ENCODE data around the gene PCSK2.

The PCSK2 gene

GRCh38 chr20:17452441-17452840, 225.6 kb downstream of the PCSK2 start:
- DNase-seq, result no peak

GRCh38 chr20:17453592-17453991, 226.8 kb downstream of the PCSK2 start:
- no peak for DNase-seq

- no peak for DNase-seq
Measured at GRCh38 chr20:17456279-17456678, 229.4 kb downstream of the PCSK2 start.

DNA sequence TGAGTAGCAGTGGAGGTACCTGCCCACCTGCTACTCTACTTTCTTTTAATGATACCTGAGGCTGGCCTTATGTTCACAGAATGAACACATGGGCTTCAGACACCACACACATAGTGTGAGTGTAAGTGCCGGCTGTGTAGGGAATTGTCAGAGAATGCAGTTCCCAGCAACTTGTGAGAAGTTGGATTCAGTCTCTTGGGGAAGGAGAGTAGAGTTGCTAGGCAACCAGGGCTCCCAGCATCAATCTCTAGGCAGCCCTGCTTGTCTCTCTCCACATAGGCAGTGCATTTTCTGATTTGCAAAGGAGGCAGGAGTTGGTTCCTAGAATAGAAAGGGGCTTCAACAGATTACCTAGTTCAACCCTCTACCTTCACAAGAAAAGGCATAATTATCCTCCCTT, 230.2 kb downstream of the PCSK2 start:
- DNase-seq, result no peak

DNA sequence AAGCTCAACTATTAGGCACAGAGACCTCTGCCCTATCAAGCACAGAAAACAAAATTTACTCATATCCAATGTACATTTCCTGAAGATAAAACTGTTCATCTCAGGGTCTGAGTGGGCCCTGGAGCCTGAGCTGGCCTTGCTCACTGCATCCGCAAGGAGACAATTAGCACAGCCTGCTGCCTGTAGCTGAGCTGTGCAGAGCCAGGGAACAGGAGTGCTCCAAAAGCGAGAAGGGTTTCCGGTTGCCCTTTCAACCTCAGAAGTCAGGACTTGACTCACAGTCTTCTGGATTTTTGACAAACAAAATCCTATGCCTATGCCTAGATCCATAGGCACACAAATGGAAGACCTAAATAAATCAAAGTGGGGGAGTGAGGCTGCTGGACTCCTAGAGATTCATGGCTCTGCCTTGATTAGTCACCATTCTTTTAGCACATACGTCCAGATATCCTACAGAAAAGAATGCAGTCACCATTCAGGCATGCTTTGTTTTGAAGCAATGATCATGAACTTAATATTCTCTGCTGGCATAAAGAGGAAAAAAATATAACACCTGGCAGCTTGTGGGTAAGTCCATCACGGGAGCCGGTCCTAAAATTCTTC, 230.8 kb downstream of the PCSK2 start:
- DNase-seq, result no peak

DNA sequence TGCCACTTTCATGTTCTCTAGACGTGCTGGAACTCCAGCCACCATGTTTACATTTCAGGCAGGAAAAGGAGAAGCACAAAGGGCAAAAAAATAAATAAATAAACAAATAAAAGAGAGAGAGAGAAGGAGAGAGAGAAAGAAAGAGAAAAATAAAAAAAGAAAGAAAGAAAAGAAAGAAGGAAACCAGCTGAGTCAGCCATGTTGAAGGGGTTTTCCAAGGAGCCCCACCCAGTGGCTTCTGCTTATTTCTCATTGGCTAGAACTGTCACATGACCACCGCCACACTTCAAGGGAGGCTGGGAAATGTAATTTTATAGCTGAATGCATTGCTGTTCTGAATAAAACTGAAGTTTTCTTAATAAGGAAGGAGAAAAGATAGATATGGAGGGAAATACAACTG, 233.3 kb downstream of the PCSK2 start:
- no peak for DNase-seq

GRCh38 chr20:17461941-17462340, 235.1 kb downstream of the PCSK2 start:
- no peak for DNase-seq

- no peak for DNase-seq
Measured at GRCh38 chr20:17463711-17464110, 236.9 kb downstream of the PCSK2 start.

DNA sequence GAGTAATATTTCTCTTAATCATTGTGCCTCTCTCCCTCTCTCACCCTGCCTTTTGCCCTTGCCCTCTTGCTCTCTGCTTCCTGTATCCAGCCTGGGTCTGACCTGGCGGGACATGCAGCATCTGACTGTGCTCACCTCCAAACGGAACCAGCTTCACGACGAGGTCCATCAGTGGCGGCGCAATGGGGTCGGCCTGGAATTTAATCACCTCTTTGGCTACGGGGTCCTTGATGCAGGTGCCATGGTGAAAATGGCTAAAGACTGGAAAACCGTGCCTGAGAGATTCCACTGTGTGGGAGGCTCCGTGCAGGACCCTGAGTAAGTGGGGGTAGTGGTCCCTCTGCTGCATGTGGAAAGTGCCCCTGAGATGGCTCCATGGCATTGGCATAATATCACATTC, 238.4 kb downstream of the PCSK2 start:
- no peak for DNase-seq

- DNase-seq, result no peak
Measured at GRCh38 chr20:17466641-17467040, 239.8 kb downstream of the PCSK2 start.

- DNase-seq, result no peak
Measured at GRCh38 chr20:17467120-17467655, 240.3 kb downstream of the PCSK2 start.

DNA sequence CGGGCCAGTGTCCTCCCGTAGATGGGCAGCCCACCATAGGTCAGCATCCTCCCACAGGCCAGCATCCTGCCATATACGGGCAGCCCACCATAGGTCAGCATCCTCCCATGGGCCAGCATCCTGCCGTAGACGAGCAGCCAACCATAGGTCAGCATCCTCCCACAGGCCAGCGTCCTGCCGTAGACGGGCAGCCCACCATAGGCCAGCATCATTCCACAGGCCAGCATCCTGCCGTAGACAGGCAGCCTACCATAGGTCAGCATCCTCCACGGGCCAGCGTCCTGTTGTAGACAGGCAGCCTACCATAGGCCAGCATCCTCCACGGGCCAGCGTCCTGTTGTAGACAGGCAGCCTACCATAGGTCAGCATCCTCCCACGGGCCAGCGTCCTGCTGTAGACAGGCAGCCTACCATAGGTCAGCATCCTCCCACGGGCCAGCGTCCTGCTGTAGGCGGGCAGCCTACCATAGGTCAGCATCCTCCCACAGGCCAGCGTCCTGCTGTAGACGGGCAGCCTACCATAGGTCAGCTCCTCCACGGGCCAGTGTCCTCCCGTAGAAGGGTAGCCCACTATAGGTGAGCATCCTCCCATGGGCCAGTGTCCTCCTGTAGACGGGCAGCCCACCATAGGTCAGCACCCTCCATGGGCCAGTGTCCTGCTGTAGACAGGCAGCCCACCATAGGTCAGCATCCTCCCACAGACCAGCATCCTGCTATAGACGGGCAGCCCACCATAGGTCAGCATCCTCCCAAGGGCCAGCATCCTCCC, 241.4 kb downstream of the PCSK2 start:
- DNase-seq, result no peak

GRCh38 chr20:17469246-17470030, 242.6 kb downstream of the PCSK2 start:
- DNase-seq, result no peak

GRCh38 chr20:17470521-17470920, 243.7 kb downstream of the PCSK2 start:
- no peak for DNase-seq

GRCh38 chr20:17470973-17471372, 244.1 kb downstream of the PCSK2 start:
- DNase-seq, result no peak

- DNase-seq, result no peak
Measured at GRCh38 chr20:17471606-17472187, 244.9 kb downstream of the PCSK2 start.

DNA sequence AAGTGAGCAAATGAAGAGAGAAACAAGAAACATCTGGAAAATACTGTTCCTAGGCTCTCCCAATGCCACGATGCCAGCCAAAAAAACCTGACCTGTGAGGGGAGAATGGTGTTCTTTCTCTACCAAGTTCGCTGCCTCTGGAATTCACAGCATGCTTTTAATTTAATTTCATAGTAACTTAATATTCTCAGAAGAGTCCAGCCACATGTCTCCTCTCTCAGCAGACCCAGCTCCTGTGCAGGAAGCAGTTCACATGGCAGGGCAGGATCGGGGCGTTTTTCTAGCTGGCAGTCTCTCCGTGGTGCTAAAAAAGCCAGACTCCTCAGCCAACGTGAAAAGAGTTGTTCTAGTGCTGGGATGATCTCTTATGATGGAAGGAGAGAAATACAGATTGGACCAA, 246.8 kb downstream of the PCSK2 start:
- no peak for DNase-seq

- no peak for DNase-seq
Measured at GRCh38 chr20:17479063-17479657, 252.3 kb downstream of the PCSK2 start.

DNA sequence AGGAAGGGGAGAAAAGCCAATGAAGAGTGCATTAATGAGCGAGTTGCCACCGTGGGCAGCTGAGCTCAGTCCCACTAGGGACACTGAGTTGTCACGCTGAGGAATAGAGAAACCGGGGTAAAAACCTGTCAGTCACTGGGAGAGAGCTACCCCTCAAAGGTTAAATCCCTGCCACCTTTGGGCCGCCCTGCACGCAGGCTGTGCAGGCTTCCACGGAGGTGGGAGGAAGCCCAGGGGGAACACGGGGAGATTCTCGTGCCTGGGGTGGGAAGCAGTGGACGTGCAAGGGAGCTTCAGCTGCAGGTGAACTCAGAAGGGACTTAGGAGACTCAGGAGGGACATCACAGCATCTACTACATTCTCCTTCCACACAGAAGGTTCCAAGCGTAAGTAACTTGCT, 253.9 kb downstream of the PCSK2 start:
- DNase-seq, result no peak

DNA sequence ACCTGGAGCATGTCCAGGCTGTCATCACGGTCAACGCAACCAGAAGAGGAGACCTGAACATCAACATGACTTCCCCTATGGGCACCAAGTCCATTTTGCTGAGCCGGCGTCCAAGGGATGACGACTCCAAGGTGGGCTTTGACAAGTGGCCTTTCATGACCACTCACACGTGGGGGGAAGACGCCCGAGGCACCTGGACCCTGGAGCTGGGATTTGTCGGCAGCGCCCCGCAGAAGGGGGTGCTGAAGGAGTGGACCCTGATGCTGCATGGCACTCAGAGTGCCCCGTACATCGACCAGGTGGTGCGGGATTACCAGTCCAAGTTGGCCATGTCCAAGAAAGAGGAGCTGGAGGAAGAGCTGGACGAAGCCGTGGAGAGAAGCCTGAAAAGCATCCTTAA, 254.8 kb downstream of the PCSK2 start:
- no peak for DNase-seq

DNA sequence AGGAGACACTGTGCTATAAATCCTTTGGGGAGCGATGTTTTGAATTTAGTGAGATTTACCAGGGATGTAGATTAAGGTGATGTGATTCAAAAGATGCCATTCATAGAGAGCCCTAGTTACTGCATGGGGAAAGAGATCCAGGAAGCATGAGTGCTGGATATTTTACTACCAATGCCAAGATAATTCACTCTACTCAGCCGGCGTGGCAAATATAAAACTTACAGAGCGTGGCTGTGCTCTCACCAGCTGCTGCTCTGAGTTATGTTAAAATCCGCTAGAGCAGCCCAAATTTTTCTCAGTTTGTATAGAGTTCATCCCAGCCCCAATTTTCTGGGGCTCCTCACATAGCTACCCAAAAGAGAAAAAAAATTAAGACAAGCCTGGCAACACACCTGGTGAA, 255.7 kb downstream of the PCSK2 start:
- DNase-seq, result no peak

GRCh38 chr20:17485017-17485416, 258.2 kb downstream of the PCSK2 start:
- DNase-seq, result no peak
